ENCODE measurements around the gene PLP2. TPM values are rescaled to one million over a fixed set of nuclear protein-coding genes. Genes with fewer than 3 reads are reported as not detected.
A peak's percentile ranks its signal among the peaks of the same experiment; 100 is the strongest.

The PLP2 gene
- total RNA-seq, 1 experiment from 2014 or later: 293 TPM

DNA sequence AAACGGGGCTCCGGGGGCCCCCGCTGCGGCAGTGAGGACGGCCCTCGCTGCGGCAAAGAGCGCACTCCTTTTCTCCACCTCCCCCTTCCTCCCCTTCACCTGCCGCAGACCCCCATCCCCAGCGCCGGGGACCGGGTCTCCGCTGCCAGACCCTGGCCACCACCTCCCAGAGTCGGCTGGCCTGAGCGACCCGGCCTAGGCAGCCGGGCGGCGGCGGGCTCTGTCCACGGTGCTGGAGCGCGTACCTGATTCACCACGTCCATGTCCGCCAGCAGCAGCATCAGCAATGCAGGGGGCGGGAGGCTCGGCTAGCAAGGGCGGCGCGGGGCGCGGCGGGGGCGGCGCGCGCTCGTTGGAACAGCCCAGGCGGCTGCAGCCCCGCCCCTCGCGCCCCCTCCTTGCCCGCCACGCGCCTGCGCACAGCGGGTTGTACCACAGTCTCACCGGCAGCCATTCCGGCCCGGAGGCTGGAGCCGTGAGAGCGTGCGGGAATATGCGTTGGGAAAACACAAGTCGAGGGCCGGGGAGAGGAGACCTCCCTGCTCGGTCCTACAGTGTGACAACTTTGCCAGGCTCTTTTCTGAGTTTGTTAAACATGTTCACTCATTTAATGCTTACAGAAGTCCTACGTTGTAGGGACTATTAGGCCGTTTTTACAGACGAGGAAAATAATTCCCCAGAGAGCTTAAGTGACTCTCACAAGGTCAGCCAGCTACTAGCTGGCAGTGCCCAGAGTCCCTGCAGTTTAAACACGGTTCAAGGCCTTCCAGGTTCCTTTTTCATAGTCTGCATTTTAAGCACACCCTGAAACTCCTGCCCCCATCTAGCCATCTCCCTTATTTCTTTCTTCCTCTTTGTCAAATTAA lies 28.4 kb downstream of the PLP2 start, which contains the start of gene SYP:
TSS of gene SYP (minus strand) at position 288 of the 866 bp plus-strand sequence. CDS start at position 281, 7 bp downstream.
- Histone ChIP-seq H3K36me3 (ENCODE audit: control insufficient read depth, insufficient read depth, low read length) (no peaks in the 10 kb centered on the region), H3K27ac (ENCODE audit: low read length) (peak within 1 kb of the TSS; percentile 86), H3K4me3 (ENCODE audit: low read depth in 2 of 2, low read length in 2 of 2) (peak within 1 kb of the TSS; percentile 53 to 59), H3K27me3 (ENCODE audit: control insufficient read depth, insufficient read depth, low read length) (no peaks in the 10 kb centered on the region), H3K9me3 (ENCODE audit: control insufficient read depth, insufficient read depth, low read depth, low read length) (no peaks in the 10 kb centered on the region), H3K4me1 (ENCODE audit: control insufficient read depth, insufficient read depth, low read length) (peaks cover 7% of the 10 kb centered on the region; the same call in 1 of the 2 replicates)
- DNase-seq (ENCODE audit: low read depth, low spot score): no peak
- ChIA-PET CTCF (no interaction called here), POLR2A (interaction anchor here (0.6 to 1.1 kb wide), 2 partner anchors 8 to 10 kb away, joined by 3 to 4 read pairs; no protein-coding TSS in a partner anchor)
- no TSS peak for BruUV-seq (replicated peaks)
- ATAC-seq: peak; percentile 94
- TF ChIP-seq SIN3A (IDR thresholded peaks at IDR 0.05; ENCODE audit: borderline replicate concordance, insufficient read depth, low read depth, low read length): no peak; the same call in 1 of the 2 replicates
- TF ChIP-seq, protein P1, sequence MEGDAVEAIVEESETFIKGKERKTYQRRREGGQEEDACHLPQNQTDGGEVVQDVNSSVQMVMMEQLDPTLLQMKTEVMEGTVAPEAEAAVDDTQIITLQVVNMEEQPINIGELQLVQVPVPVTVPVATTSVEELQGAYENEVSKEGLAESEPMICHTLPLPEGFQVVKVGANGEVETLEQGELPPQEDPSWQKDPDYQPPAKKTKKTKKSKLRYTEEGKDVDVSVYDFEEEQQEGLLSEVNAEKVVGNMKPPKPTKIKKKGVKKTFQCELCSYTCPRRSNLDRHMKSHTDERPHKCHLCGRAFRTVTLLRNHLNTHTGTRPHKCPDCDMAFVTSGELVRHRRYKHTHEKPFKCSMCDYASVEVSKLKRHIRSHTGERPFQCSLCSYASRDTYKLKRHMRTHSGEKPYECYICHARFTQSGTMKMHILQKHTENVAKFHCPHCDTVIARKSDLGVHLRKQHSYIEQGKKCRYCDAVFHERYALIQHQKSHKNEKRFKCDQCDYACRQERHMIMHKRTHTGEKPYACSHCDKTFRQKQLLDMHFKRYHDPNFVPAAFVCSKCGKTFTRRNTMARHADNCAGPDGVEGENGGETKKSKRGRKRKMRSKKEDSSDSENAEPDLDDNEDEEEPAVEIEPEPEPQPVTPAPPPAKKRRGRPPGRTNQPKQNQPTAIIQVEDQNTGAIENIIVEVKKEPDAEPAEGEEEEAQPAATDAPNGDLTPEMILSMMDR (IDR thresholded peaks at IDR 0.05): no peak
- TF ChIP-seq TCF7L2 (IDR thresholded peaks at IDR 0.05; ENCODE audit: low read depth, low read length): no peak
- TF ChIP-seq, protein P2, sequence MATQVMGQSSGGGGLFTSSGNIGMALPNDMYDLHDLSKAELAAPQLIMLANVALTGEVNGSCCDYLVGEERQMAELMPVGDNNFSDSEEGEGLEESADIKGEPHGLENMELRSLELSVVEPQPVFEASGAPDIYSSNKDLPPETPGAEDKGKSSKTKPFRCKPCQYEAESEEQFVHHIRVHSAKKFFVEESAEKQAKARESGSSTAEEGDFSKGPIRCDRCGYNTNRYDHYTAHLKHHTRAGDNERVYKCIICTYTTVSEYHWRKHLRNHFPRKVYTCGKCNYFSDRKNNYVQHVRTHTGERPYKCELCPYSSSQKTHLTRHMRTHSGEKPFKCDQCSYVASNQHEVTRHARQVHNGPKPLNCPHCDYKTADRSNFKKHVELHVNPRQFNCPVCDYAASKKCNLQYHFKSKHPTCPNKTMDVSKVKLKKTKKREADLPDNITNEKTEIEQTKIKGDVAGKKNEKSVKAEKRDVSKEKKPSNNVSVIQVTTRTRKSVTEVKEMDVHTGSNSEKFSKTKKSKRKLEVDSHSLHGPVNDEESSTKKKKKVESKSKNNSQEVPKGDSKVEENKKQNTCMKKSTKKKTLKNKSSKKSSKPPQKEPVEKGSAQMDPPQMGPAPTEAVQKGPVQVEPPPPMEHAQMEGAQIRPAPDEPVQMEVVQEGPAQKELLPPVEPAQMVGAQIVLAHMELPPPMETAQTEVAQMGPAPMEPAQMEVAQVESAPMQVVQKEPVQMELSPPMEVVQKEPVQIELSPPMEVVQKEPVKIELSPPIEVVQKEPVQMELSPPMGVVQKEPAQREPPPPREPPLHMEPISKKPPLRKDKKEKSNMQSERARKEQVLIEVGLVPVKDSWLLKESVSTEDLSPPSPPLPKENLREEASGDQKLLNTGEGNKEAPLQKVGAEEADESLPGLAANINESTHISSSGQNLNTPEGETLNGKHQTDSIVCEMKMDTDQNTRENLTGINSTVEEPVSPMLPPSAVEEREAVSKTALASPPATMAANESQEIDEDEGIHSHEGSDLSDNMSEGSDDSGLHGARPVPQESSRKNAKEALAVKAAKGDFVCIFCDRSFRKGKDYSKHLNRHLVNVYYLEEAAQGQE (IDR thresholded peaks at IDR 0.05; ENCODE audit: insufficient read depth in 1 of 2, low read depth in 2 of 2, low read length in 1 of 2): peak; percentile 93 to 98
- peak; percentile 91 for TF ChIP-seq POLR2AphosphoS5 (IDR thresholded peaks at IDR 0.05; ENCODE audit: low read depth, low read length)
- in situ Hi-C loops (cut with HindIII; ENCODE audit: low pct_unique_long_range_greater_than_20kb, low sequenced_read_pairs) (no loop called here), intact Hi-C loops (cut with micrococcal nuclease; ENCODE audit: unreplicated experiment) (no loop called here)

DNA sequence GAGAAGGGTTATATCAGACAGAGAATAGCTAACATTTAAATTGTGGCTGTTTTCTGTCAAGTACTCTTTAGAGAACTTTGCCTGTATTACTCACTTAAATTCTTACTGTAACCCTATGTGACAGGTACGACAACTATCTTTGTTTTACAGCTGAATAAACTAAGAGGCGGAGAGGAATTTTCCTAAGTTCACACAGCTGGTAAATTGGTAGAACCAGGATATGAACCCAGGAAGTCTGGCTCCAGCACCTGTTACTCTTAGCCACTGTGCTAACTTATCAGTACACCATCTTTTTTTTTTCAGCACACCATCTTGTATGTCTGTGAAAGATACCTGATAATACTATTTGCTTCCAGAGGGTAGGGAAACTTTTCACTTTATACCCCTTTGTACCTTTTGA lies 30.3 kb downstream of the PLP2 start:
- Histone ChIP-seq H3K4me1 (ENCODE audit: control insufficient read depth, insufficient read depth, low read length) (peaks cover 7% of the 10 kb centered on the region; the same call in 1 of the 2 replicates), H3K27me3 (ENCODE audit: control insufficient read depth, insufficient read depth, low read length) (no peaks in the 10 kb centered on the region), H3K36me3 (ENCODE audit: control insufficient read depth, insufficient read depth, low read length) (no peaks in the 10 kb centered on the region), H3K9me3 (ENCODE audit: control insufficient read depth, insufficient read depth, low read depth, low read length) (no peaks in the 10 kb centered on the region), H3K4me3 (ENCODE audit: low read depth in 2 of 2, low read length in 2 of 2) (no peak overlapping the region), H3K27ac (ENCODE audit: low read length) (no peak overlapping the region)
- ChIA-PET POLR2A (no interaction called here), CTCF (no interaction called here)
- no peak for DNase-seq (ENCODE audit: low read depth, low spot score)
- TF ChIP-seq, protein P2 (IDR thresholded peaks at IDR 0.05; ENCODE audit: insufficient read depth in 1 of 2, low read depth in 2 of 2, low read length in 1 of 2): no peak
- TF ChIP-seq SIN3A (IDR thresholded peaks at IDR 0.05; ENCODE audit: borderline replicate concordance, insufficient read depth, low read depth, low read length): no peak
- no peak for TF ChIP-seq POLR2AphosphoS5 (IDR thresholded peaks at IDR 0.05; ENCODE audit: low read depth, low read length)
- TF ChIP-seq, protein P1 (IDR thresholded peaks at IDR 0.05): no peak
- no peak for TF ChIP-seq TCF7L2 (IDR thresholded peaks at IDR 0.05; ENCODE audit: low read depth, low read length)
- ATAC-seq: no peak
- in situ Hi-C loops (cut with HindIII; ENCODE audit: low pct_unique_long_range_greater_than_20kb, low sequenced_read_pairs) (no loop called here), intact Hi-C loops (cut with micrococcal nuclease; ENCODE audit: unreplicated experiment) (no loop called here)
- no TSS peak for BruUV-seq (replicated peaks)

Measured in Panc1 (cell line).